Measurements from ENCODE around the gene ELMOD3.
"Not testable (repeated sequence)": the region's sequence is repeated elsewhere in the genome, so short reads cannot be mapped to it uniquely, and the experiment has no call there.

ELMOD3 gene

DNA sequence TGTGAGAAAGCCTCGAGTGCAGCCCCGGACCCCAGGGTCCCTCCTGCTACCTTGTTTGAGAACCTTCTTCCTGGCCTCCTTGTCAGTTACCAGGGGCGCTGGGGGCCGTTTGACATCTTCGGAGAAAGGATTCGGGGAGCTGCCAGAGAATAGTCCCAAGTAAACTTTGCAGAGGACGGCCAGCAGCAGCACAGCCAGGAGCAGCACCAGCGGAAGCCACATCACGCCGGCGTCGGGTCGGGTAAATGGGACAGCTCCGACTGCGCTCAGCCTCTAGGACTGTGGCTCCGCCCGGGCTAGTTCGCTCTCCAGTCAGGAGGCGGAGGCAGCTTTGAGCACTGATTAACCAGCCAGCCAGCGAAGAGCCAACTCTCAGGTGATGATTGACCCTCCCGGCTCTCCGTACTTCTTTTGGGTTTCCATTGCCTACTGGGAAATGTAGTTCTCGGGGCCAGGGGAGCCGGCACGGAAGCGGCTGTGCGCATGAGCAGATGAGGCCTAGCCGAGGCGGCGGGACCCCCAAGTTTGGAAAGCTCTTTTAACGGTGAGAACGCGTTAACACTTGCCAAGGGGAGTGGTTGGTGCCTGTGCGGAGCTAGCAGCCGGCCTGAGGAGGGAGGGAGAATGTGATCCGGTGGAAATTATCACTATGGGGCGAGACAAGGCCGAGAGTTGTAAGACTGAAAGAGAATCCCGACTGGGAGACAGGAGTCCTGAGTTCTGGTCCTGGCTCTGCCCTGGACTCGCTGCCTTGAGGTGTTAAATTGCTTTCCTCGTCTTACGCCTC is at the start of gene ELMOD3, which contains the start of gene RETSAT:
ELMOD3 (plus strand) TSS at position 484 of the 787 bp plus-strand sequence. CDS start 2,430 bp downstream, outside the sequence.
RETSAT (minus strand) TSS at position 243 of the 787 bp plus-strand sequence; CDS start at position 222, 21 bp downstream.
- DNase-seq (ENCODE audit: low read depth in 2 of 2, low spot score in 1 of 2) = peak; percentile 90 to 92

DNA sequence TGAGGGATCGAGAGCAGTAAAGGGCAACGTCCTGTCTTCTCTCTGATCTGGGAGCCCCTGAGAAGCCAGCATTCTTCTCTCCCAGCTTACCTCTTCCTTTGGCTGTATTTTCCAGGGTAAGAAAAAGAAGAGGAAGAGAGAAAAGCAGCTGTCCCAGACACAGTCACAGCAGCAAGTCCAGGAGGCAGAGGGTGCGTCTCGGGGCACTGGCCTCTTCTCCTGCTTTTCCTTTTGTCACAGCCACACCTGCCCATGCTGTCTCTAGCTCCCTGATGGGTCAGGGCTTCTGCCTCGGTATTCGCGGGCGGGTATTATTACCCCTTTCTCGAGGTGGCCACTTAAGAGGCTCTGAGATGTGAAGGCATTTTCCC is 47.1 kb upstream of the ELMOD3 start:
- DNase-seq (ENCODE audit: low read depth in 2 of 2, low spot score in 1 of 2) = no peak

DNA sequence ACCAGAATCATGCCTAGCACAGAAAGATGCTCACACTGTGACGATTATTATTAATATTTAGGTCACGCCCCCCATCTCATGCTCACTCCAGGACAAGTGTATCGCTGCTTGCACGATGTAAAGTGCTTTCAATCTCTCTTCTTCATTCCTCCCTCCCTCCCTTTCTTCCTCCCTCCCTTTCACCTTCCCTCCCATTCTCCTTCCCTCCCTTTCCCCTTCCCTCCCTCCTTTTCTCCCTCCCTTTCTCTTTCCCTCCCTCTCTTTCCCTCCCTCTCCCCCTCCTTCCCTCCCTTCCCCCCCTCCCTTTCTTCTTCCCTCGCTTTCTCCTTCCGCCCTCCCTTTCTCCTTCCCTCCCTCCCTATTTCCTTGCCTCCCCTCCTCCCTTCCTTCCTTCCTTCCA is 46.4 kb upstream of the ELMOD3 start:
- DNase-seq (ENCODE audit: low read depth in 2 of 2, low spot score in 1 of 2) = no peak

DNA sequence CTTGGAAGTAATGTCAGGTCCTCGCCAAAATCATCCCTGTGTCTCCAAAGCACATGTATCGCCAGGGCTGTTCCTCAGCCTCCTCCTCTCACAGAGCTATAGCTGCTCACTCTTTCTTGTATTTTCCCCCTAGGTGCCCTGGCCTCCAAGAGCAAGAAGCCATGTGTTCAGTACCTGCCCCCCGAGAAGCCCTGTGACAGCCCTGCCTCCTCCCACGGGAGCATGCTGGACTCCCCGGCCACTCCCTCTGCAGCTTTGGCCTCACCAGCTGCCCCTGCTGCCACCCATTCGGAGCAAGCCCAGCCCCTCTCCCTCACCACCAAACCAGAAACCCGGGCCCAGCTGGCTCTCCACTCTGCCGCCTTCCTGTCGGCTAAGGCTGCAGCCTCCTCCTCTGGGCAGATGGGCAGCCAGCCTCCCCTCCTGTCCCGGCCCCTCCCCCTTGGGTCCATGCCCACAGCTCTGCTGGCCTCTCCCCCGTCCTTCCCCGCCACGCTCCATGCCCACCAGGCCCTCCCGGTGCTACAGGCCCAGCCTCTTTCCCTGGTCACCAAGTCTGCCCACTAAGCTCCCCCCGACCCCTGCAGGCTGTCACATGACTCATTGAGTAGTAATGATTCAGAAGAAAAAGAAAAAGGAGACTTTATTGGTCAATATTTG is 45.5 kb upstream of the ELMOD3 start:
- no peak for DNase-seq (ENCODE audit: low read depth in 2 of 2, low spot score in 1 of 2)

DNA sequence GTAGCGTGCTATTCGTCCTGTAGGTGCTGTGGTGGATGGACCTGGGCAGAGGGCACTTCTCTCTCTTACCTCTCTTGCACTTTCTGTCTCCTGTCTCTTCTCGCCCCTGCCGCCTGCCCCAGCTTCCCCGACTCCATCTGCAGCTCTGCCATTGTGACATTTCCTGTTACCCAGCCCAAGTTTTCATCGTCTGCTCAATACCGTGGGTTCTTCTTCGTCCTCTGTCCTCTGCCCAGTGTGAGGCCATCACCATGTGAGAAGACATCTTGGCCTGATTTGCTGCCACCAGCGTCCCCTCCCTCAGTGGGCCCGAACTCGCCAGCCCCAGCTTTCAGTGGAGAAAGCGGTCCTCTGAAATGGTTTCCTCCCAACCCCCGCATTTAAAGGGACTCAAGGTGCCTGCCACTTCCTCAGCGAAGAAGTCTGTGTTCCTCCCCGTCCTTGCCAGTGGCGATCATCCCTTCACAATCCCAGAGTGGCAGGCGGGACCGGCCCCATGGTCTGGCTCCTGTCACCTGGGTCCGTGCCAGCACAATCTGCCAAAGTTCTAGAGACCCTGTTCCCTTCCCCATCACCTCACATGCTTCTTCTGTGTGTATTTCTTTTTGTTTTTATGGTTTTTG is 44.8 kb upstream of the ELMOD3 start:
- DNase-seq (ENCODE audit: low read depth in 2 of 2, low spot score in 1 of 2) = no peak

DNA sequence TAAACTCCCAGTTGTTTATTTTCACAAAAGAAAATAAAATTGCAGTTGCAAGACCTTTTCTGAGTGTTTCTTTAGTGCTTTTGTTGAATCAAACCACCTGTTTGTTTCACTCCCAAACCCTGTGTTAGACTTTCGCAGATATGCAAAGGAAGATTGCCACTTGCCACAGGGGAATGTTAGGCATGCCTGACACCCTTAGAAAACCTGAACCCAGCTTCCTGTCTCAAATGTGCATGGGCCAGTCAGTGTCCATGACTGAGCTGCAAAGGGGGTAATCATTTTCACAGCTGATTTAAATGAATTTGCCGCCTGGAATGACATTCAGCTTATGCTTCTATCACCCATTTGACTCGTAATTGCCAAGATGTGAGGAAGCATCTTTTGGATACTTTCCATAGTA is 44.2 kb upstream of the ELMOD3 start:
- no peak for DNase-seq (ENCODE audit: low read depth in 2 of 2, low spot score in 1 of 2)

DNA sequence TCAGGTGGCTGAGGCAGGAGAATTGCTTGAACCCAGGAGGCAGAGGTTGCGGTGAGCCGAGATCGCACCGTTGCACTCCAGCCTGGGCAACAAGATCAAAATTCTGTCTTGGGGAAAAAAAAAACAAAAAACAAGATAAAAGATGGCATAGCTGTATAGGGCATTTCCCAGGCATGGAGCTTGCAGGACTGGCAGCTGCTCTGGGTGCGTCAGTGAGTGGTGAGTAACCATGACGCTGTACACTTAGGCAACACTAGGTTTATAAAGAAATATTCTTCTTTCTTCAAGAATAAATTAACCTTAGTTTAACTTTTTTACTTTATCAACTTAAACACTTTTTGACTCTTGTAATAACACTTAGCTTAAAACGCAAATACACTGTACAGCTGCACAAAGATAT is 42.2 kb upstream of the ELMOD3 start:
- DNase-seq (ENCODE audit: low read depth in 2 of 2, low spot score in 1 of 2) = no peak

DNA sequence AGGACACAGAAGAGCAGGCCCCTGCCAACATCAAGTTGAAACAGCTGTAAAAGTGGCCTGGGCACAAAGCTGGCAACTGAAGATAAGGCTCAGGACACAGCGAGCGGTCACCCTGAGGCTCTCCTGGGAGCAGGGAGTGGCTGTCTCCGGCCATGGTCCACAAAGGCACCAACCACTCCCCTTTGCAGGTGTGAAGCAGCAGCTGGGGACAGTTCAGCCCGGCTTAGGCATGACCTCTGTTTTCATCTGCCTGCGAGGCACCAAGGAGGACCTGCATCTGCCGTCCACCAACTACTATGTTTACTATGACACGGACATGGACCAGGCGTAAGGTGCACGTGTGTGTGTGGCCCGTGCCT is 39.7 kb upstream of the ELMOD3 start:
- DNase-seq (ENCODE audit: low read depth in 2 of 2, low spot score in 1 of 2) = no peak

DNA sequence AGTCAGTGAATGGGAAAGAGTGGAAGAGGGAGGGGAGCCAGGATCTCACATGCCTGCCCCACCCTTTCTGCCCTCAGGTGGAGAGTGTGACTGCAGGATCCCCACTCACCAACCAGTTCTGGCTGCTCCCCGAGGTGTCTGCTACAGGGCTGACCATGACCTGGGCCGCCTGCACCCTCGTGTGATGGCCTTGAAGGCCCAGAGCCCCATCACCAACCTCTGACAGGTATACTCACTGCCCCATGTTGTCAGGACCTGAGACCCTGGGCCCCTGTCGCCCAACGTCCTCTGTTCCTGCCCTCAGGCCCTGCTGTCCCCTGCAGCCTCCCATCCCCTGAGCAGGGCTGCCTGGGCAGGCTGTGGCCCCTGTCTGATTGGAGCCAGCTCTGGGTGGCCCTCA is 38.6 kb upstream of the ELMOD3 start:
- DNase-seq (ENCODE audit: low read depth in 2 of 2, low spot score in 1 of 2) = not testable (repeated sequence)

DNA sequence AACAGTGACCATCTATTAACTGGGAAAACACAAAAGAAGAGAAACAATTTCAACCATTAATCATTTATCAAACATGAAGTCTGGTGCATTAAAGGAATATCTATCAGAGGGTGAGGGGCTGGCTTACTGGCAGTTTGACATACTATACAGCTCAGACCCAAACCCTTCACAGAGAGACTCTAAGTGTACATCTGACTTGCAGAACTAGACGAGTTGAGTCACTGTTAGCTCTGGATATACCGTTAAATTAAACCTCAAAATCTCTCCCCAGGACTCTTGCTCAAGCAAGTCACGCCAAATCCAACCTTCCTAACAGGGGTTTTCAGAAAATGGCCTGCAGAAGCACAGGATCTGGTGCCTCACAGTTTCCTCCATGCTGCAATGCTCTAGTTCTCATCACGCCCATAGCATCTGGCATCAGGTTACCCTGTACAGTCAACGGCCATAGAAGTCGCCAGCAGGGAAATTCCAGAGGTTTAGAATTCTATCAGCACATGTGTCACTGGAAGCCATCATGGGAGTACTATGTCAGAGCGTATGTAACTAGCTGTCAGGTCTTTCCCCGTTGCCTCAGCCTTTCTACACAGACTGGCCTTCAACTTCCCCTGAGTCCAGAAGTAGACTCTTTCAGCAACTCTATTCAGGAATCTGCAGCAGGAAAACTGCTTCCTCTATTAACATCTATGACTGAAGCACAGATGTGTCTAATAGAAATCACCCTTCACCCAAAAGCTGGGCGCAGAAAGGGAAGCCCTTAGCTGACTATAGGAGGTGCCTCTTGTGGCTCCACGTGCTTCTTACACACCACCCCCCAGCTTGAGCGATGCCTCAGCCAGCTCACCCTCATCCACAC is 36.1 kb upstream of the ELMOD3 start:
- no peak for DNase-seq (ENCODE audit: low read depth in 2 of 2, low spot score in 1 of 2)

DNA sequence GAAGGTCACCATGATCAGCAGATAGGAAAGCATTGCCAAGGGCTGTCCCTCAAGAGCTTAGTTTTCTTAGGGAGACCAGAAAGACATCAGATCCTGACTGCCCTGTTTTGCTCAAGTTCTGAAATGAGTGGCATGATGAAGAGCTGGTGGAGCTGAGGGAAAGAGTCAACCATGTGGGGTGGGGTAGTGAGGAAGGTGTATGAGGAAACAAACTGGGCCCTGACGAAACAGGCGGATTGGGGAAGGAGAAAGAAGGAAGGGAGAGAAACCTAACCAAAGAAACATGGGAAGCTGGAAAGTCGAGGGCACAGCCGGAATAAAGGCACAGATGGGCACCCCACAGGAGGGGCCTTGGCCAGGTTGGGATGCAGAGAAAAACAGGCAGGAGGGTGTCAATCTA is 34.8 kb upstream of the ELMOD3 start:
- no peak for DNase-seq (ENCODE audit: low read depth in 2 of 2, low spot score in 1 of 2)

DNA sequence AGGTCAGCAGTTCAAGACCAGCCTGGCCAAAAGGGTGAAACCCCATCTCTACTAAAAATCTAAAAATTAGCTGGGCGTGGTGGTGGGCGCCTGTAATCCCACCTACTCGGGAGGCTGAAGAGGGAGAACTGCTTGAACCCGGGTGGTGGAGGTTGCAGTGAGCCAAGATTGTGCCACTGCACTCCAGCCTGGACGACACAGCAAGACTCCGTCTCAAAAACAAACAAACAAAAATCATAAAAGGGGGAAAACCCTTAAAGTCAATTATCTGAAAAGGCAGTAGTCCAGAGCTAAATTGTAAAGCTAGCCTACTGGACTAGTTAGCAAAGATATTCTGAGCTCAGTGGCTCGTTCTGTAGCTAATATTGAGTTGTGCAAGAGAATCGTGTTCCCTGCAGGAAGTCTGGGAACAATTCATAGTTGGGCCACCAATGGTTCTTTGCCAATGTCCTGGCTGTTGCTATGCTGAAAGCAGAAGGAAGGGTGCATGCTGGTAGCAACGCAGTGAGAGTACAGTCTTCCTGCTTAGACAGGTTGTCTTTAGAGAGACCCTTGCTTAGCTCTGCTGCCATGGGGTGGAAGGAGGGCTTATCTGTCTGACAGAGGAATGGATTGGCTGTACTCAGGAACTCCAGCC is 31.1 kb upstream of the ELMOD3 start:
- DNase-seq (ENCODE audit: low read depth in 2 of 2, low spot score in 1 of 2) = no peak

DNA sequence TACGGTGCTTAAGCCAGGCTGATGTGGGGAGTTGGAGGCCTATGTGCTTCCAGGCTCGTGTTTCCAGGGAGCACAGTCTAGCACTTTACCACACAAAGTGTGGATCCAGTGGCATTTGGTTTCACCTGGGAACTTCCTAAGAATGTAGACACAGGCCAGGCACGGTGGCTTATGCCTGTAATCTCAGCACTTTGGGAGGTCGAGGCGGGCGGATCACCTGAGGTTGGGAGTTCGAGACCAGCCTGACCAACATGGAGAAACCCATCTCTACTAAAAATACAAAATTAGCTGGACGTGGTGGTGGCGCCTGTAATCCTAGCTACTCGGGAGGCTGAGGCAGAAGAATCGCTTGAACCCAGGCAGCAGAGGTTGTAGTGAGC is 30.6 kb upstream of the ELMOD3 start:
- DNase-seq (ENCODE audit: low read depth in 2 of 2, low spot score in 1 of 2) = not testable (repeated sequence)

DNA sequence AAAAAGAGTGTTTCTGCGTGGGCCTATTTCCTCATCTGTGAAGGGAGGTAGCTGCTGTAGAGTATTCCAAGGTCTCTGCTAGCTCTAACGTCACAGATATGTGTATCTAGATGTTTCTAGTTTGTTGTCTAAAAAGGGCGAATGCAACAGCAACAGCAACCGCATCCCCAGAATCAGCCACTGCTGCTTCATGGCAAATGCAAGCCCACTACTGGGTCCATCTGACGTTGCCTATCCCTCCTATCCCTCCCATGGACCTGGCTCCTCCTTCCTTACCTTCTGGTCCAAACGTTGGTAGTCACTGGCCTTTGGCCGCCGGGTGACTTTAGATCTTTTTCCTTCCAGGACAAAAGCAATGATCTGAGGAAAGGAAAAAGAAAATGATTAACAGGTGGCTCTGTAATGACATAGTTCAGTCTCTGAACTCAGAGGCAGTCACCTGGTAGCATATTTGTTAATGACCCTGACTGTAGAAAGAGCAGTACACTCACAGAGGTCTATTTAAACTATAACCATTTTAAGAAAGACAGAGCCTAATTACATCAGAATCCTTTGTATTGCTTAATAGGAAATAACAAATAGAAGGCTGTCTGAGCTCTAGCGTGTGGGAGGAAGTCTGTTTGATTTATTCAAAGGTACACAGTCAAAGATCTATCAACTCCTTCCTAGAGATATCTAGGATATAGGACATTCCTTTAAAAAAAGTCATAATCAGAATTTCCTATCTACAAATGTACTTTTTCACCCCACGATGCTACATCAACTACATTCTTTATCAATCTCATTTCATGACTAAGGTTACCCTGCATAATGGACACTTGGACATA is 29.7 kb upstream of the ELMOD3 start:
- DNase-seq (ENCODE audit: low read depth in 2 of 2, low spot score in 1 of 2) = no peak

DNA sequence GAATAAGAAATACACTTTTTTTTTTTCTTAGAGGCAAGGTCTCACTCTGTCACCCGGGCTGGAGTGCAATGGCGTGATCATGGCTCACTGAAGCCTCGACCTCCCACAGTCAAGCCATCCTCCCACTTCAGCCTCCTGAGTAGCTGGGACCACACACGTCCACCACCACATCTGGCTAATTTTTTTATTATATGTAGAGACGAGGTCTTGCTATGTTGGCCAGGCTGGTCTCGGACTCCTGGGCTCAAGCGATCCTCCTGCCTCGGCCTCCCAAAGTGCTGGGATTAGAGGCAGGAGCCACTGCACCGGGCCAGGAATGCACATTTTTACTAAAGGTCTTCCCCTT is 29.1 kb upstream of the ELMOD3 start:
- no peak for DNase-seq (ENCODE audit: low read depth in 2 of 2, low spot score in 1 of 2)

DNA sequence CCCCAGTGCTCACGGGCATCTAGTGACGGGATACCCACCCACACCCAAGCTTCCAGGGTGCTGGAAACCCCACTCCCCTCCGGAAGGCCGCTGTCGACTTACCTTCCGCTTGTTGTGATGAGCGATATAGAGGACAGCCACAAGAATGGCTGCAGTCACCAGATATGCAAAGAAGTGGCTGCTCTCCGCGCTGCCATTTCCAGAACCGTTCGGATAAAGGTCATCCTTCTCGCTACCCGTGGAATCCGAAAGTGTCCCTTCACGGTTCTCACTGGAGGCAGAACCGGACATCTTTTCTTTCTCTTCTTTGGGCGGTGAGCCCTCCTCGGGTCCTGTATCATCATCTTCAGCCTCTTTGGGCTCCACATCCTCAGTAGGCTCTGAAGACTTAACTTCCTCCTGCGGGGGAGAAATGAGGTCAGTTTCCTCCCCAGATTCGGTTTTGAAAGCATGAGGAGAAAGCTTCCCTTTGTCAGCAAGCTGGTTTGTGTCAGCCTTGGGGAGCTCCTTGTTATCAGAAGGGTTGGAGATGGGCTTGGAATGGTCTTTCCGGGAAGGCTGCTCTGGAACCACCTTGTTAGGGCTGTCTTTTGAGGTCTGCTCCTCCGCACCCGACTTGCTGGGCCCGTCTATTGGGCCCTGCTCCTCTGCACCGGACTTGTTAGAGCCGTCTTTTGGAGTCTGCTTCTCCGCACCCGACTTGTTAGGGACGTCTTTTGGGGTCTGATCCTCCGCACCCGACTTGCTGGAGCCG is 28.0 kb upstream of the ELMOD3 start:
- DNase-seq (ENCODE audit: low read depth in 2 of 2, low spot score in 1 of 2) = no peak

DNA sequence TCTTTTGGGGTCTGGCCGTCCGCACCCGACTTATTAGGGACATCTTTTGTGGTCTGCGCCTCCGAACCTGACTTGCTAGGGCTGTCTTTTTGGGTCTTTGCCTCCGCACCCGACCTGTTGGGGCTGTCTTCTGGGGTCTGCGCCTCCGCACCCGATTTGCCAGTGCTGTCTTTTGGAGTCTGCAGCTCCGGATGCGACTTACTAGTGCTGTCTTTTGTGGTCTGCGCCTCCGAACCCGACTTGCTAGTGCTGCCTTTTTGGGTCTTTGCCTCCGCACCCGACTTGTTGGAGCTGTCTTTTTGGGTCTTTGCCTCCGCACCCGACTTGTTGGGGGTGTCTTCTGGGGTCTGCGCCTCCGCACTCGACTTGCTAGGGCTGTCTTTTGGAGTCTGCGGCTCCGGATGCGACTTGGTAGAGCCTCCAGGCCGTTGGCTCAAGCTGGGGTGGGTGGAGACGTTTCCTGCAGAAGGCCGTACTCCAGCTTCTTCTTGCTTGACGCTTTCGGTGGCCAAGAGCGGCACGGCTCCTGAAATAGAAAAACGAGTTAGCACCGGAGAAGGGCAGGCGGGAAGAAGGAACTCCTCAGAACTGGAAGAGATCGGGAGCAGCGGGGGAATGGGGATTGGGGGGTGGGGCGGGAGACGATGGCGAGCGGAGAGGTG is 27.3 kb upstream of the ELMOD3 start:
- DNase-seq (ENCODE audit: low read depth in 2 of 2, low spot score in 1 of 2) = peak in 1 of 2 donors; percentile 14

DNA sequence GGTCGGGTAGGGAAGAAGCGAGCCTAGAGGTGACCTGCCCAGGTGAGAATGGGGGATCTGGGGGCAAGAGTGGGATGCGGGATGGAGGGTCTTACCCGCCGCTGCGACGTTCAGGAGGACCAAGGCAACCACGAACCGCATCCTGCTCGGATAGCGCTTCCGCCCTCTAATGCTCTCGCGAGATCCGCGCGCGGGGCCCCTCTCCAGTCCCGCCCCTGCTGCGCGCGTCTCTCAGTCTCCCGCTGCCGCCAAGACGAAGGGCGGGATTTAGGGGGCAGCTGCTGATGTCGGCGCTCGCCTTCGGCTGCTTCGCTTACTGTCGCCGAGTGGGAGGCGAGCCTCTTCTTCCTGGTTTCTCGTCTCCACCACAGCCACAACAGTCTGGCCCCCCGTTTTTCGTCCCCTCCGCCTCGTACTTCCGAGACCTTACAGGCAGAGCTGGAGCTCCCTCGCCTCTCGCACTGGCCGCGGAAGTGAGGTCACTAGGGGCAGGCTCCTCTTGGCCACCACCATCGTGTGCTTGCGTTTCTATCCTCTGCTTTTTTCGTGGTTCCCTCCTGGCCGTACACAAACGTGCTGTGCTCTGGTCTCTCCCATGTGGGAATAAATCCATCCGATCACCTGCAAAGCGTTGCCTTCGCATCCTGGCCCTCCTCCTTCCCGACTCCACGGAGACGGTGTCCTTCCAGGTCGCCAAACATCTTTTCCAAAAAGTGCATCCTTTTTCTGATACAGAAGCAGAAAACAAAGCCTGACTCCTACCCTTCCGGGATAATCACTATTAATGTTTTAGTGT is 26.5 kb upstream of the ELMOD3 start, which contains the start of gene TGOLN2:
TGOLN2 (minus strand) TSS at position 168 of the 796 bp plus-strand sequence; CDS start at position 141, 27 bp downstream.
- peak; percentile 88 for DNase-seq (ENCODE audit: low read depth in 2 of 2, low spot score in 1 of 2)
